Measurements from ENCODE around the gene CX3CL1. TPM values are rescaled to one million over a fixed set of nuclear protein-coding genes. Genes with fewer than 3 reads are reported as not detected.

Gene CX3CL1
- total and polyA plus RNA-seq, 2 of the 4 experiments (the other 2 are of a cell fraction): 0.18 to 0.77 TPM

GRCh38 chr16:57411362-57411976, 39.2 kb downstream of the CX3CL1 start:
- Histone ChIP-seq H3K36me3 (ENCODE audit: control insufficient read depth, insufficient read depth, low read length) (no peaks in the 10 kb centered on the region), H2AFZ (replicated peaks; ENCODE audit: low read length, poor library complexity) (peak overlapping the region; percentile 6), H3K4ac (ENCODE audit: low read depth, low read length) (no peak overlapping the region), H3K4me3 (ENCODE audit: insufficient read depth, low read depth, low read length) (no peak overlapping the region), H3K4me1 (ENCODE audit: control insufficient read depth, insufficient read depth, low read length) (no peaks in the 10 kb centered on the region), H3K4me2 (ENCODE audit: low read depth, low read length) (no peak overlapping the region), H2BK20ac (ENCODE audit: low read depth, low read length) (no peak overlapping the region), H3K9me3 (ENCODE audit: control insufficient read depth, insufficient read depth, low read length) (no peaks in the 10 kb centered on the region), H4K8ac (ENCODE audit: low read depth in 2 of 2, low read length in 2 of 2) (no peak overlapping the region), H3K9ac (ENCODE audit: low read depth, low read length) (no peak overlapping the region), H4K5ac (ENCODE audit: low read depth, low read length) (no peak overlapping the region), H3K9me1 (ENCODE audit: insufficient read depth, low read length) (no peaks in the 10 kb centered on the region), H3K18ac (ENCODE audit: low read depth, low read length) (no peak overlapping the region), H4K91ac (ENCODE audit: insufficient read depth, low read depth, low read length) (no peak overlapping the region), H3K27me3 (ENCODE audit: control insufficient read depth, insufficient read depth, low read length) (peaks cover 50% of the 10 kb centered on the region), H3K27ac (ENCODE audit: insufficient read depth, low read length) (no peak overlapping the region), H3K14ac (replicated peaks; ENCODE audit: low read depth, low read length) (no peak overlapping the region), H2BK120ac (ENCODE audit: low read depth, low read length) (no peak overlapping the region), H3K56ac (ENCODE audit: extremely low read depth, insufficient read depth, low read length) (no peak overlapping the region), H2AK9ac (replicated peaks; ENCODE audit: low read depth, low read length, poor library complexity) (no peak overlapping the region), H2BK5ac (ENCODE audit: low read depth, low read length, poor library complexity, severe bottlenecking) (no peak overlapping the region), H2AK5ac (ENCODE audit: low read depth, low read length) (no peak overlapping the region), H3K23ac (ENCODE audit: low read depth, low read length) (no peak overlapping the region), H3K79me1 (ENCODE audit: low read depth in 1 of 2, low read length in 2 of 2) (no peaks in the 10 kb centered on the region), H4K20me1 (ENCODE audit: insufficient read depth, low read length) (no peaks in the 10 kb centered on the region), H2BK15ac (ENCODE audit: low read depth, low read length) (no peak overlapping the region)
- POLR2A ChIA-PET (ENCODE audit: unreplicated experiment): no interaction called here
- intact Hi-C loops (cut with micrococcal nuclease) (no loop called here), in situ Hi-C loops (cut with MboI; ENCODE audit: low sequenced_read_pairs) (loop anchor here (10.0 kb wide), 1 partner anchor 327 kb away; no protein-coding TSS in a partner anchor), dilution Hi-C loops (cut with HindIII; ENCODE audit: low sequenced_read_pairs, unreplicated experiment) (no loop called here)
- TF ChIP-seq RFX5 (IDR thresholded peaks at IDR 0.05; ENCODE audit: low read depth, low read length): no peak
- no peak for TF ChIP-seq SMC3 (IDR thresholded peaks at IDR 0.05; ENCODE audit: low read depth, low read length)
- TF ChIP-seq RCOR1 (IDR thresholded peaks at IDR 0.05; ENCODE audit: insufficient replicate concordance, low read length): no peak
- TF ChIP-seq USF2 (IDR thresholded peaks at IDR 0.05; ENCODE audit: low read depth, low read length): no peak
- no peak for TF ChIP-seq CTCF (conservative IDR thresholded peaks at IDR 0.05; ENCODE audit: low read depth, low read length)
- TF ChIP-seq NFE2L2 (IDR thresholded peaks at IDR 0.05; ENCODE audit: low read depth, low read length): no peak
- TF ChIP-seq MAZ (IDR thresholded peaks at IDR 0.05; ENCODE audit: borderline replicate concordance, low read depth, low read length): no peak
- no peak for TF ChIP-seq FOS (IDR thresholded peaks at IDR 0.05; ENCODE audit: low read depth, low read length)
- TF ChIP-seq MXI1 (IDR thresholded peaks at IDR 0.05; ENCODE audit: borderline replicate concordance, low read depth, low read length): no peak
- DNase-seq (no peak), ATAC-seq (ENCODE audit: low read depth) (no peak)
- no TSS peak for BruUV-seq (replicated peaks)
- WGBS, 2 experiments (ENCODE audit: extremely low coverage in 2 of 2, insufficient read length in 1 of 2): 18% methylated on average over 2 of the region's 12 CpGs; no CpG with 5 or more reads in 1 of the 2 experiments
- CTCF ChIA-PET: no interaction called here
